Measurements from ENCODE around the gene FAM149B1.
"Not testable (repeated sequence)": the region's sequence is repeated elsewhere in the genome, so short reads cannot be mapped to it uniquely, and the experiment has no call there.

Gene FAM149B1

GRCh38 chr10:73134727-73135126 is 33.2 kb upstream of the FAM149B1 start:
- in situ Hi-C loops (cut with MboI; ENCODE audit: low pct_unique_long_range_greater_than_20kb, low sequenced_read_pairs, unreplicated experiment), result no loop called here
- DNase-seq (ENCODE audit: low spot score), result no peak
- TF ChIP-seq CTCF (IDR thresholded peaks at IDR 0.05; ENCODE audit: extremely low read depth, insufficient read depth, missing control alignments), result no peak

GRCh38 chr10:73136627-73137026 is 31.3 kb upstream of the FAM149B1 start:
- no peak for DNase-seq (ENCODE audit: low spot score)
- in situ Hi-C loops (cut with MboI; ENCODE audit: low pct_unique_long_range_greater_than_20kb, low sequenced_read_pairs, unreplicated experiment), result no loop called here
- no peak for TF ChIP-seq CTCF (IDR thresholded peaks at IDR 0.05; ENCODE audit: extremely low read depth, insufficient read depth, missing control alignments)

- in situ Hi-C loops (cut with MboI; ENCODE audit: low pct_unique_long_range_greater_than_20kb, low sequenced_read_pairs, unreplicated experiment), result no loop called here
- DNase-seq (ENCODE audit: low spot score), result no peak
These were observed 28.7 kb upstream of the FAM149B1 start for GRCh38 chr10:73139251-73139650.

GRCh38 chr10:73141603-73142002 is 26.3 kb upstream of the FAM149B1 start:
- in situ Hi-C loops (cut with MboI; ENCODE audit: low pct_unique_long_range_greater_than_20kb, low sequenced_read_pairs, unreplicated experiment), result no loop called here

More at GRCh38 chr10:73139251-73139650, 28.7 kb upstream of the FAM149B1 start:
- no peak for TF ChIP-seq CTCF (IDR thresholded peaks at IDR 0.05; ENCODE audit: extremely low read depth, insufficient read depth, missing control alignments)

GRCh38 chr10:73150633-73151413 is 17.1 kb upstream of the FAM149B1 start:
- in situ Hi-C loops (cut with MboI; ENCODE audit: low pct_unique_long_range_greater_than_20kb, low sequenced_read_pairs, unreplicated experiment); DNase-seq (ENCODE audit: low spot score): not testable (repeated sequence)

More at GRCh38 chr10:73141603-73142002, 26.3 kb upstream of the FAM149B1 start:
- TF ChIP-seq CTCF (IDR thresholded peaks at IDR 0.05; ENCODE audit: extremely low read depth, insufficient read depth, missing control alignments), result no peak
- no peak for DNase-seq (ENCODE audit: low spot score)

- in situ Hi-C loops (cut with MboI; ENCODE audit: low pct_unique_long_range_greater_than_20kb, low sequenced_read_pairs, unreplicated experiment), result no loop called here
- DNase-seq (ENCODE audit: low spot score), result no peak
- TF ChIP-seq CTCF (IDR thresholded peaks at IDR 0.05; ENCODE audit: extremely low read depth, insufficient read depth, missing control alignments), result no peak
These were observed 15.9 kb upstream of the FAM149B1 start for GRCh38 chr10:73152009-73152408.

- TF ChIP-seq CTCF (IDR thresholded peaks at IDR 0.05; ENCODE audit: extremely low read depth, insufficient read depth, missing control alignments), result no peak
- DNase-seq (ENCODE audit: low spot score), result no peak
- in situ Hi-C loops (cut with MboI; ENCODE audit: low pct_unique_long_range_greater_than_20kb, low sequenced_read_pairs, unreplicated experiment), result no loop called here
These were observed 11.9 kb upstream of the FAM149B1 start for GRCh38 chr10:73156054-73156453.

Measured in GM13977 (cell line).